Ureter (tissue), 1 donor: ENCODE data around the gene C18orf32. TPM values are rescaled to one million over a fixed set of nuclear protein-coding genes. Genes with fewer than 3 reads are reported as not detected.
"Not testable (repeated sequence)": the region's sequence is repeated elsewhere in the genome, so short reads cannot be mapped to it uniquely, and the experiment has no call there.

Experiments
- DNase-seq: peaks from one replicate; pipeline ENCODE4 v3.0.0-alpha.2; 2020; ENCODE audit warnings: low spot score
- total RNA-seq: library from RNA; stranded (reverse); gene quantifications from one replicate; pipeline ENCODE4 v1.2.4, GENCODE V29; 2023
- donor health status: DM: yes; HTN: yes; CAD: no.

Gene C18orf32
- total RNA-seq, 1 donor from 2014 or later, result 37.9 TPM

DNA sequence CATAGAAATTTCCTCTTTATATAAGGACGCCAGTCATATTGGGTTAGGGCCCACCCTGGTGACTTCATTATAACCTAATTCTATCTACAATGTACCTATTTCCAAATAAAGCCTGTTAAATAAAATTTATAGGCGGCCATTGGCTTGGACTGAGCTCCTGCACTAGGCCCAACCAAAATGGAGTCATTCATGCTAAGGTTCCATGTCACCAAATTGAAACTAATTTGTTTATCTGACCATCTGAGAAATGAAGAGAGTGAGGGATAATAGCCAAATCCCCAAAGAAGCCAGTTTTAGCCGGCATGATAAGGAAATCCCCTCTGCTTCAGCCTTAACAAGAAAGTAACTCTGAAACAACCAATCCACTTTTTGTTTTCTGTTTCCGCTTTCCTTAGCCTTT lies 19.4 kb downstream of the C18orf32 start:
- DNase-seq, result no peak

DNA sequence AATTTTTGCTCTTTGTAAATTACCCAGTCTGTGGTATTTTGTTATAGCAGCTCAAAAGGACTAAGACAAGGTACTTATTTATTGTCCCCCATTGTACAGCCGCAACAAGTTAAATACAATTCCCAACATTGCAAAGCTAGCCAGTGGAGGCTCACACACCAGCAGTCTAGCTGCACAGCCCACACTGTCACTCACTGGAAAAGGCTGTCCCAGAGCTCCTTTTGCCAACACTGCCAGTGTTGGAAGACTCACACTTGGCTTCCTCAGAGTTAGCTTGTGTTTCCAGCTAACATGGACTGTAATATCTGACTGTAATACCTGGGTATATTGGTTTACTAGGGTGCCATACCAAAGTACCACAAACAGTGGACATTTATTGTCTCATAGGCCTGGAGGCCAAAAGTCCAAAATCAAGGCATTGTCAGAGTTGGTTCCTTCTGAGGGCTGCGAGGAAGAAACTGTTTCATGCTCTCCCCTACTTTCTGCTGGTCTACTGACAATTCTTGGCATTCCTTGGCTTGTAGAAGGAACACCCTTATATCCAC lies 19.9 kb downstream of the C18orf32 start:
- DNase-seq, result no peak

GRCh38 chr18:49464718-49465598 lies 22.1 kb downstream of the C18orf32 start:
- DNase-seq, result no peak

DNA sequence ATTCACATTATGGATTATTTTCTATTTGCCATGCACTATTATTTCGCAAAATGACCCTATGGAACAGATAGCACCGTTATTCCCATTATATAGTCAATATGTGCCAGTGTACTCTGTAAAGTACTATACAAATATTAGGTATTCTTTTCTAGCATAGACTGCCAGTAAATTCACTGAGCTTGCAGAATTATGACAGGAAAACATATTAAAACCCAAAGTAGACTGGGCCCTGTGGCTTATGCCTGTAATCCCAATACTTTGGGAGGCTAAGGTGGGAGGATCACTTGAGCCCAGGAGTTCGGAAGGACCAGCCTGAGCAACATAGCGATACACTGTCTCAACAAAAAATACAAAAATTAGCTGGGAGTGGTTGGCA lies 25.4 kb downstream of the C18orf32 start:
- no peak for DNase-seq

DNA sequence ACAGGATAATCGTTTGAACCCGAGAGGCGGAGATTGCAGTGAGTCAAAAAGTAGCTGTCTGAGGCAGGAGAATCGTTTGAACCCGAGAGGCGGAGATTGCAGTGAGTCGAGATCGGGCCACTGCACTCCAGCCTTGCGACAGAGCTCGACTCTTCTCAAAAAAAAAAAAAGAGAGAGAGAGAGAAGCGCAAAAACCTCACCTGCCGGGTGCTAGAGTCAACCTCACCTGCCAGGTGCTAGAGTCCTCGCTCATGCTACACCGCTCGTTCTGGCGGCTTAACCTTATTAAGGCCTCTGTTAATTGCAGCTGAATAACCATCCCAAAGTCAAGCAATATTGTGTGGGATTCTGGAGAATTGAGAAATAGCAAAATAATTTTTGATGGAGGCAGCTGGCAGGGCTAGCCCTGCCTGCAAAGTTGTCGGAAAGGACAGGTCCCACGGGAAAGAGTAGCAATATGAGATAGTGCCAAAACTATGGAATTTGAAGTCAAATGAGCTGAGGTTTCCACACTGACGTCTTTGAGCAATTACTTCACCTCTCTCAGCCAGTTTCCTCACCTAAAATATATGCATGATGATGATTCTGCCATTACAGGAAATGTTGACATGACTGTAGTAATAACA lies 25.9 kb downstream of the C18orf32 start:
- no peak for DNase-seq

- DNase-seq, result no peak
Observed at GRCh38 chr18:49459404-49460171, 27.4 kb downstream of the C18orf32 start.

DNA sequence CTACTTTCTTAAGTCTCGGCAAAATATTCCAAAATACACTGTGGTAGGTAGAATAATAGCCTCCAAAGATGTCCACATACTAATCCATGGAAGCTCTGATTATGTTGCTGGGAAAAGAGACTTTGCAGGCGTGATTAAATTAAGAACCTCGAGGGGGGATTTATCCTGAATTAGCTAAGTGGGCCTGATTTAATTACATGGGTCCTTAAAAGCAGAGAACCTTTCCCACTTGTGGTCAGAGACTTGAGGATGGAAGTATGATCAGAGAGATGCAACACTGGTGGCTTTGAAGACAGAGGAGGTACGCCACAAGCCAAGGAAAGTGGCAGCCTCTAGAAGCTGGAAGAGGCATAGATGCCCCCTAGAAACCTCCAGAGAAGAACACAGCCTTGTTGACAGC lies 29.4 kb downstream of the C18orf32 start:
- no peak for DNase-seq

- no peak for DNase-seq
Observed at GRCh38 chr18:49456794-49457193, 30.2 kb downstream of the C18orf32 start.

GRCh38 chr18:49452534-49452933 lies 34.5 kb downstream of the C18orf32 start:
- DNase-seq, result not testable (repeated sequence)

- no peak for DNase-seq
Observed at GRCh38 chr18:49447810-49448745, 39.0 kb downstream of the C18orf32 start.

DNA sequence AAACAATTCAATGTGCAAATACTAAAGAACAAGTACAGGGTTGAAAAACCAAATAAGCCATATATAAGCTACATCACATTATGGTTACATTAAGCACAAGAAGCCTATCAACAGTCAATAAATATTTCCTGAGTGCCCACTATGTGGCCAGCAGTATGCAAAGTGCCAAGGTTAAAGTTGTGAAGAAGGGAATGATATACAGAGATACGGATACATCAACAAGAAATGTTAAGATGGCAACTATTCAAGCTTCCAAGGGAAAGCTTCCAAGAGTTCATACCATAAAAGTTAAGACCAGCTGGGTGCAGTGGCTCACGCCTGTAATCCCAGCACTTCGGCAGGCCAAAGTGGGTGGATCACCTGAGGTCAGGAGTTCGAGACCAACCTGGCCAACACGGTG lies 40.6 kb downstream of the C18orf32 start:
- DNase-seq, result no peak

DNA sequence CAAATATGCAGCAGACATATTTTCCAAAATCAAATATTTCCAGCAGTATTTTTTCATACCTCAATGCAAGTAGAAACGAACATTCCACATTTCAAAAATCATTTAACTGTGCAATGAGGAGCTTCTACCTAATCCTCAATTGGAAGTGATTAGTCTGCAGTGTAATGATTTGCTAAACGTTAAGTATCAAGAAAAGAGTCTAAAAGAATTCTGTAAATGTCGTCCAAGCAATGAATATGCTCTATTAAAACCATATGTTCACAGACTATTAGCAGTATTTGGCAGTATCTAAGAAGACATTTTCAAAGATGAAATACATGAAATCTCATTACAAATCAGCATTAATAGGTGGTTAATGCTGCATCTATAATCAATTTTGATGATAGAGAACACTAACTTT lies 42.5 kb downstream of the C18orf32 start:
- DNase-seq, result no peak

- no peak for DNase-seq
Observed at GRCh38 chr18:49443837-49444236, 43.2 kb downstream of the C18orf32 start.

DNA sequence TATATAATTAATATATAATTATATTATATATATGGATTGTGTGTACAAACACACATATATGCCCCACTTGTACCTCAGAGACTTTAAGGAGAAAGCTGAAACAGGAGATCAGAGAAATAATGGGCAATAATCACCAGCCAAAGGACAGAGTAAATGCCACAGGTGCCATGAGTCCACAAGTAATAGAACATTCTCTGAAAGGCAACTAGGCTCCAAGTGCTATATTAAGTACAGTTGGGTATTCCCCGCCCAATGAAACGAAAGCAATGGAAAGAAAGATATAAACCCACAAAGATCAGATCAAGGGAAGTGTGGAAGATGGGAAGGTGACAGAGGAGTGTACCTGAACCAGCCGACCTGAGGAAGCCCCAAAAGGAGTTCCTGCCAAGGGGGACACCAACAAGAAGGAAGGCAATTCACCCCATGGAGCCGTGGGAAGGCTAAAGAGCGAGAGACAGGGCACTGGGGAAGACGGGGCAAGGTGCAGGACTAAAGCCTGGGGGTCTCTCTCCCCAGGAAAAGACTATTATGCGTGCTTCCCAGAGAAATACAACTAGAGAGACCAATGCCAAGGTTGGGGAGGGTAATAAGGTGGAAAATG lies 45.6 kb downstream of the C18orf32 start:
- no peak for DNase-seq

DNA sequence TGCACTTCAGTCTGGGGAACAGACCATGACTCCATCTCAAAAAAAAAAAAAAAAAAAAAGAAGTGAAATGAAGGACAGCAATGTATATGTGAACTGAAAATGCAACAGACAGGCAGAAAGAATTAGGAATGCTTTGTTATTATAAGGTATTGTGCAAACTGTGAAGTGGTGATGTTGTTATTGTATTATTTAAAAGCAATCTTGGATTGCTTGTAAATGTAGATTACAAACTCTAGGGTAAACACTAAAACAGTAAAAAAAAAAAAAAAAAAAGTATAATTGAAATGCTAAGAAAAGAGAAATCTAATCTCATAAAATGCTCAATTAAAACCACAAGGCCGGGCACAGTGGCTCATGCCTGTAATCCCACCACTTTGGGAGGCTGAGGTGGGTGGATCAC lies 51.9 kb downstream of the C18orf32 start:
- no peak for DNase-seq

DNA sequence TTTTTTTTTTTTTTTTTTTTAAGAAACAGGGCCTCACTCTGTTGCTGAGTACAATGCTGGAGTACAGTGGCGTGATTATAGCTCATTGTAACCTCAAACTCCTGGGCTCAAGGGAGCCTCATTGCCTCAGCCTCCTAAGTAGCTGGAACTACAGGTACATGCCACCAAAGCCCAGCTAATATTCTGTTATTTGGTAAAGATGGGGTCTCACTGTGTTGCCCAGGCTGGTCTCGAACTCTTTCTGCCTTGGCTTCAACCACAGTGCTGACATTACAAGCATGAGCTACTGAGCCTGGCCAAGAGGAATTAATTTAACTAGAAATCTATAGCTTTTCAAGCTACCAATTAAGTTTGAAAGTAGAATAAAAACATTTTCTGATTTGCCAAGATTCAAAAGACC lies 54.4 kb downstream of the C18orf32 start:
- DNase-seq, result no peak

GRCh38 chr18:49431165-49431962 lies 55.7 kb downstream of the C18orf32 start:
- no peak for DNase-seq
